Vagina (tissue), 2 donors: ENCODE data around the gene CHCT1.

Experiments
- CTCF ChIP-seq, 3 experiments: fragments of 450-650 bp in 2 of 3; fragments of 200-600 bp in 1 of 3; sonication (generic) in 1 of 3; IDR thresholded peaks; one replicate each; pipeline ENCODE4 v1.5.1; 2017 to 2019; ENCODE audit warnings: antibody characterized with exemption in 3 of 3, mild to moderate bottlenecking in 2 of 3, moderate library complexity in 2 of 3
- POLR2A ChIP-seq, 2 donors: fragments of 450-650 bp; IDR thresholded peaks; one replicate each; pipeline ENCODE4 v1.6.1; 2017; ENCODE audit warnings: antibody characterized with exemption in 2 of 2, mild to moderate bottlenecking in 2 of 2, moderate library complexity in 2 of 2

- TF ChIP-seq POLR2A (IDR thresholded peaks at IDR 0.05) (no peak), CTCF (IDR thresholded peaks at IDR 0.05) (no peak)
These were observed 28.2 kb upstream of the CHCT1 start for GRCh38 chr17:60393840-60394723.
